SK-N-SH treated with all-trans-retinoic acid at 6 μM for 48 hours (cell line): ENCODE measurements around the gene RBMS3.

ENCODE experiments used
- ARNTL ChIP-seq: fragments of 450-650 bp; formaldehyde crosslinking; IDR thresholded peaks from 2 replicates; pipeline ENCODE4 v1.5.0; 2020; ENCODE audit warnings: low read depth, mild to moderate bottlenecking, moderate library complexity, borderline replicate concordance
- BACH2 ChIP-seq: fragments of 250-450 bp; sonication (Bioruptor Pico); IDR thresholded peaks from 2 replicates; pipeline ENCODE4 v1.9.0; 2021; ENCODE audit warnings: mild to moderate bottlenecking, borderline replicate concordance
- CREB5 ChIP-seq: fragments of 250-450 bp; sonication (Bioruptor Pico); IDR thresholded peaks from 2 replicates; pipeline ENCODE4 v1.5.1; 2020; ENCODE audit warnings: low read depth, mild to moderate bottlenecking, moderate library complexity
- CSDC2 ChIP-seq: fragments of 250-450 bp; sonication (Bioruptor Pico); IDR thresholded peaks from 2 replicates; pipeline ENCODE4 v1.5.0; 2020; ENCODE audit warnings: mild to moderate bottlenecking, moderate library complexity
- CSRNP3 ChIP-seq: fragments of 250-450 bp; sonication (Bioruptor Pico); IDR thresholded peaks from 2 replicates; pipeline ENCODE4 v1.5.1; 2021; ENCODE audit warnings: mild to moderate bottlenecking, moderate library complexity
- OSR1 ChIP-seq: fragments of 250-450 bp; sonication (Bioruptor Pico); IDR thresholded peaks from 2 replicates; pipeline ENCODE4 v1.8.0; 2022; ENCODE audit warnings: moderate library complexity, mild to moderate bottlenecking, inconsistent platforms
- PATZ1 ChIP-seq: fragments of 250-450 bp; sonication (Bioruptor Pico); IDR thresholded peaks from 2 replicates; pipeline ENCODE4 v1.8.0; 2020; ENCODE audit warnings: mild to moderate bottlenecking, moderate library complexity, borderline replicate concordance
- PPARA ChIP-seq: fragments of 250-450 bp; sonication (Bioruptor Pico); IDR thresholded peaks from 2 replicates; pipeline ENCODE4 v1.5.0; 2020; ENCODE audit warnings: mild to moderate bottlenecking, borderline replicate concordance
- TCF4 ChIP-seq: fragments of 250-450 bp; sonication (Bioruptor Pico); IDR thresholded peaks from 2 replicates; pipeline ENCODE4 v1.8.0; 2021; ENCODE audit warnings: mild to moderate bottlenecking, moderate library complexity, borderline replicate concordance
- ZC3H10 ChIP-seq: fragments of 250-450 bp; sonication (Bioruptor Pico); IDR thresholded peaks from 2 replicates; pipeline ENCODE4 v1.5.1; 2021; ENCODE audit warnings: mild to moderate bottlenecking, moderate library complexity
- ZFP3 ChIP-seq: fragments of 250-450 bp; sonication (Bioruptor Pico); IDR thresholded peaks from 2 replicates; pipeline ENCODE4 v1.5.0; 2020; ENCODE audit warnings: mild to moderate bottlenecking, moderate library complexity
- ZNF565 ChIP-seq: fragments of 450-650 bp; formaldehyde crosslinking; conservative IDR thresholded peaks from 2 replicates; pipeline ENCODE4 v1.5.0; 2020; ENCODE audit warnings: low read depth, mild to moderate bottlenecking, moderate library complexity
- ZNF70 ChIP-seq: fragments of 450-650 bp; formaldehyde crosslinking; IDR thresholded peaks from 2 replicates; pipeline ENCODE4 v1.5.0; 2020; ENCODE audit warnings: mild to moderate bottlenecking, moderate library complexity
- ZNF8 ChIP-seq: fragments of 450-650 bp; formaldehyde crosslinking; IDR thresholded peaks from 2 replicates; pipeline ENCODE4 v1.5.0; 2020; ENCODE audit warnings: mild to moderate bottlenecking, moderate library complexity

GRCh38 chr3:29718661-29719065 lies 437.8 kb downstream of the RBMS3 start:
- no peak for TF ChIP-seq PATZ1 (CRISPR knock-in tag)
- TF ChIP-seq ARNTL (CRISPR knock-in tag) = no peak
- TF ChIP-seq ZNF565 (CRISPR knock-in tag) = no peak
- no peak for TF ChIP-seq CREB5 (CRISPR knock-in tag)
- TF ChIP-seq BACH2 (CRISPR knock-in tag) = no peak
- no peak for TF ChIP-seq TCF4 (CRISPR knock-in tag)
- no peak for TF ChIP-seq CSDC2
- TF ChIP-seq CSRNP3 (CRISPR knock-in tag) = no peak
- TF ChIP-seq ZC3H10 (CRISPR knock-in tag) = no peak
- TF ChIP-seq ZNF8 (CRISPR knock-in tag) = no peak
- TF ChIP-seq ZFP3 = no peak
- no peak for TF ChIP-seq PPARA (CRISPR knock-in tag)
- TF ChIP-seq OSR1 (CRISPR knock-in tag) = no peak
- TF ChIP-seq ZNF70 (CRISPR knock-in tag) = no peak
